T follicular helper cell (primary cell): ENCODE results near the gene MAP3K13.

Experiments
- DNase-seq: peaks from one replicate; pipeline ENCODE4 v3.0.0-alpha.2; 2020; ENCODE audit warnings: low read depth

The MAP3K13 gene

GRCh38 chr3:185508335-185508991 lies 145.5 kb downstream of the MAP3K13 start:
- DNase-seq: no peak

GRCh38 chr3:185511711-185512110 lies 148.8 kb downstream of the MAP3K13 start:
- DNase-seq: no peak

DNA sequence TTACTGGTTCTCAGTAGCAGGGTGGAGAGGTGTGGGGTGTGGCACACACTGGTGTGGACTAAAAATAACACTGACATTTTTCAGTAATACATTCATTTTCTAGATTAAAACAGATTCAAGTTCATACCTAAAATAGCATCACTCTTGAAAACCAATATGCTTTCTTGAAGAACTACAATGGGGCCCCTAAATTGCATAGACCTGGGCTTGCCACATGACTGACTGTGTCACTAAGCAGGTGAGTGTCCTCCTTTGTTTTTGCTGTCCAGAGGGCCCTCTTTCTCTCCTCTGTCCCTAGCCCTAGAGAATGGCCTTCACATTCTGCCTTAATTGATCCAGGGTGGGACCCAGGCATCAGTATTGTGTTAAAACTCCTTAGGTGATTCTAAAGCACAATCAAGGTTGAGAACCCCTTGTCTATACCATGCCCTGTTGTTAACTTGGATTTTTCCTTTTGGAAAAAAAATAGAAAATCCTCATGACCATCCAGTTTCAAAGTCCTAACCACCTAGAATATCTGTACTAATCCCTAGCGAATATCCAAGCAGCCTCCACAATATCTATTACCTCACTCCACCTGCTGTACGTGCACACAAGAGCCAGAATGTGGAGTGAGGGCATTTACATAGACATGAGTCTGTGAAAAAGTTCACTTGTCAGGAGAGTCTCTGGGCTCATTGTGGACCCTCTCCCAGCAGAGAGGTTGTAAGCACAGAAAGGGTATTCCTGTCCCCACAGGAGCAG lies 154.6 kb downstream of the MAP3K13 start:
- DNase-seq: no peak

- no peak for DNase-seq
Measured at GRCh38 chr3:185519021-185519420, 156.1 kb downstream of the MAP3K13 start.

DNA sequence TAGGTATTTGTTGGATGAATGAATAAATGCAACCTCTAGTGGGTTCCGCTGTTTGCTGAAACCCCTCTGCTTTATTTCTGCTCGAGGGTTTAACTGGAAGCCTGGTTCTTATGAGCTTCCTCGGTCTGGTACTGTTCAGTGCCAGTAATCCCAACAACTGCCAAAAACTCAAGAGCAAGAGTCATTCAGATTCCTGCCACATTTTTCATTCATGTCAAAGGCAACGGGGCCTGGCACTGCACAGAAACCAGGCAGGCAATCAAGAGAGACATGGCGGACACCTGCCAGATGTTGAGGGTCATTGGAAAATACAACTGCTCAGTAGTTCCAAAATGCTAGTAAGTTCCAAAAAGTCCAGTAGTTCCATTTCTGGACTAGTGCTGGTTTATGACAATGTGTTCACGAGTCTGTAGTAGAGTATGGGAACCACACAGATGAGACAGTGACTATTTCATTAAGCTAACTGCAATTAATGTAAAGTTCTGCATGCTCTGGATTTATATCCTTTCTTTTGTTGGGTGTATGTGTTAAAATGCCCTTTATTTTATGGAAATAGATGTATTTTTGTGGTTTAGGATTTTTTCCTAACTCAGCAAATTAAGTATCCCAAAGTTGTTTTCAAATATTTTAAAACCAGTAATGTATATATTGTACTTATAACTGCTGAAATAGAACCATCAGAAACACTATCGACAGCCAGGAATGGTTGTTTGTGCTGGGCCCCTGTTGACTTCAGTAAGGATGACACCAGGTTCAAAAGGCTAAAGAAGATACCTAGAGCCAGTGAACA lies 158.6 kb downstream of the MAP3K13 start:
- no peak for DNase-seq

DNA sequence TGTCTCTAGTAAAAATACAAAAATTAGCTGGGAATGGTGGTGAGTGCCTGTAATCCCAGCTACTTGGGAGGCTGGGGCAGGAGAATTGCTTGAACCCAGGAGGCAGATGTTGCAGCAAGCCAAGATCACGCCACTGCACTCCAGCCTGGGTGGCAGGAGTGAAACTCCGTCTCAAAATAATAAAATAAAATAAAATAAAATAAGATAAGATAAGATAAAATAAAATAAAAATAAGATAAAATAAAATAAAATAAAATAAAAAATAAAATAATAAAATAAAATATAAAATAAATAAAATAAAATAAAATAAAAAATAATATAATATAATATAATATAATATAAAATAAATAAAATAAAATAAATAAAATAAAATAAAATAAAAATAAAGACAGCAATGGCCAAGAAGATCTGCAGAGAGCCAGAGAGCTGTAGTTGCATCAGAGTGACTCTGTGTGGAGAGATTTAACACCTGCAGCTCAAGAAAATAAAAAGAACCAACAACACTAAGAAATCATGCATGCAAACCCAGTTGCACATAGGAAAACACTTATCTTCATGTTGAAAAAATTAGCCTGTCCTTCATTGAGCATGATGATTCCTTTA lies 163.5 kb downstream of the MAP3K13 start:
- no peak for DNase-seq

GRCh38 chr3:185527364-185527763 lies 164.4 kb downstream of the MAP3K13 start:
- no peak for DNase-seq

DNA sequence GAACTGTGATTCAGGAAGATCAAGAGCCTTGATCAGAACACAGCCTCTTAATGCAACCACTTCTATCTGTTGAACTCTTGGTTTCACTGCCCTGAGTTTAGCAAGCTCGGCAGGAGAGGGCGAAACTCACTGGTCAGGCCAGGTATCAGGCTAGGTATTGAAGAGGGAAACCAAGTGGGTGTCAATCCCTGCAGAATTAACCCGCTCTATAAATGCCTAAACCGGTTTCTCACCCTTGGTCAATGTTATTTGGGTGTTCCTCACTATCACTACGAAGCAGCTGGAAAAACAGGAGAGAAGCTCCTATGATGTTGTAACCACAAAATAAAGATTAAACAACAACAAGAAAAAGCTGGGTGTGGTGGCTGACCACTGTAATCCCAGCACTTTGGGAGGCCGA lies 165.6 kb downstream of the MAP3K13 start:
- DNase-seq: no peak

DNA sequence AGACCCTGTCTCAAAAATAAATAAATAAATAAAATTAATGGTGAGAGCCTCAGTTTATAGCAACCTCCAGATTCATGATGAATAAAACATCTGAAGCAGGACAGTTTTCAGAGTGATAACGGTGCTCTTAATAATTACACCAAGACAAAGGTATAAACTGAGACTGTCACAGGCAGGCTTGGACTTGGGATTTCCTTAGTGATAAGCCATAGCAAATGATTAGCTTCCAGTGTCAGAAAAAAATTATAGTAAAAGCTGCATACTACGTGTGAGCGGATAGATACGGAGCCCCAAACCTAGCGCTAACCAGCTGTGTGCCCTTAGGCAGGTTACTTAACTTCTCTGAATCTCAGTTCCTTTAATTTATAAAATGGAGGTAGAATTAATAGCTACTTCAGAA lies 167.9 kb downstream of the MAP3K13 start:
- DNase-seq: no peak

- DNase-seq: no peak
Measured at GRCh38 chr3:185532901-185533300, 170.0 kb downstream of the MAP3K13 start.

DNA sequence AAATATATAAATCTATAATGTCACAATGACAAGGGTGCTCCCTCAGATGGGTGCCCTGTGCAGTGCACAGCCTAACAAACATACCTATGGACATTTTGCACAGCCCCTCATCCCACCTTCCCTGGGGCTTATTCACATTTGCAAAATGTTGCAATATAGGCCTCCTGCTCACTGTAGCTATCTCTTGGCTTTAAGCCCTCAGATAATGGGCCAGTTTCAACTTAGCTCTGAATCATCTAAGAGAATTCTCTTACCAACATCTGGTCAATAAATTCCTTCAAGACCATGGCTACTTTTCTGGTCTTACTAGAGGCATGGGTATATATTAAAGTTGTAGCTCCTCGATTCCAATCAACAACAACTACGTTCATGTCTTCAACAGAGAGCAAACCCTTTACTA lies 171.6 kb downstream of the MAP3K13 start:
- no peak for DNase-seq

DNA sequence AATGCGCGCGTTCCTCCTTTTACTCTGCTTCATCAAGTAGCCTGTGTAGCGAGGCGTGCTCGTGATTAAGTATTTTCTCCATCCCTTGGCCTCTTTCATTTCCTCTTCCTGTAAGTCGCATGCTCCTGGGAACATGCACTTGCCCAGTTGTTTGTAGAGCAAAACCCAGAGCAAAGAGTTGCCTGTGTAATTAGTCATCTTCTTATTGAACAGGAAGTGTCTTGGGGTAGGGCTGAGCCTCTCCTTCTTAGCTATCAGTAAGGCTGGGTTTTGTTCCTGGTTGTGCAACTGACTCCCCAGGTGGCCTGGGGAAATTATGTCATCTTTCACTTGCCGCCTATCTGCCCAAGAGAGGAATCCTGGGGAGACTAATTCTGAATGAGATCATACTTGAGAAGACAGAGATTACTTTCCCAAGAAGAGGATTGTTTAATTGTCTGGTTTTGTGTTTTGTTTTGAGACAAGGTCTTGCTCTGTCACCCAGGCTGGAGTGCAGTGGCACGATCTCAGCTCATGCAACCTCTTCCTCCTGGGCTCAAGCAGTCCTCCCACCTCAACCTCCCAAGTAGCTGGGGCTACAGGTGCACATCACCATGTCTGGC lies 174.5 kb downstream of the MAP3K13 start:
- DNase-seq: no peak
